HG03060 (cell line): ENCODE data around the gene PTPRN2.
"Not testable (repeated sequence)": the region's sequence is repeated elsewhere in the genome, so short reads cannot be mapped to it uniquely, and the experiment has no call there.

Source experiments
- ATAC-seq: cut with Tn5 transposase; IDR thresholded peaks from one replicate; pipeline ENCODE4 v1.9.1; 2021; ENCODE audit warnings: low read depth, moderate number of reproducible peaks; ENCODE audit not compliant: unreplicated experiment

The PTPRN2 gene

DNA sequence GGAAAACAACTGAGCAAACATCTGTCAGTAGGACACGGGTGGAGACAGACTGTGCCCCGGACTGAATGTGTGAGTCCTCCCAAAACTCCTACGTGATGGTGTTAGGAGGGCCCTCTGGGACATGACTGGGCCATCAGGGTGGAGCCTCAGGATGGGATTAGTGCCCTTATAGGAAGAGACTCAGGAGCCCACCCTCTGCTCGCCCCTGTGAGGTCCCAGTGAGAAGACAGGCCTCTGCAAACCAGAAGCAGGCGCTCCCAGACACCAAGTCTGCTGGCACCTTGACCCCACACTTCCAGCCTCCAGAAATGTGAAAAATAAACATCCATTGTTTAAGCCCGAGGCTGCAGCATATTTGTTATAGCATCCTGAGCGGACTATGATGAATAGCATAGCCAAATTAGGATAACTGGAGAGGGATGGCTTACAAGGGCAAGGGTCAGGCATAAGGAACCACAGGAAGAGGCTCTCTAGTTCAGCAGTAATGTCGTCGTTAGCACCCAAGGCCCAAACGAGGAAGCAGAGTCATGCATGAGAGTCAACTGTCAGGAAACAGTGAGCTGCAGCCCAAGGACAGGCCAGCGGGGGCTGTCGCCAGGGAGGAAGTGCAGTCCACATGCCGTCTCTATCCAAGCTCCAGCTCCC is 50.6 kb downstream of the PTPRN2 start:
- no peak for ATAC-seq

DNA sequence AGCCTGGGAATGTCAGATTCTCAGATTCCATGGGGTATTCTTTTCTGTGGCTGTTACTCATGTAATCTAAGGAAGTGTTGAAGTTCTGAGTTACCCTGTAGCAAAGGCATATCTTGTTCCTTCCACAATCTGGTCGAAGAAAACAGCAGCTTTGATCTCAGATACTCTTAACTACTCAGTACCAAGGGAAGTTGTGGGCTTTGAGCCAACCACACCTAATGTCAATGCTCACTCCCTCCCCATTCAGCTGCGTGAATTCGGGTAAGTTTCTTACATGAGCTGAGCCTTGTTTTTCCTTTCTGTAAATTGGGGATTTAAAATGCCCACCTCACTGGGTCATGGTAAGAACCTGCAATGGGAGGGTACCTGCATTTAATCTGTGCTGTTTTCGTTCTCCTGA is 52.5 kb downstream of the PTPRN2 start:
- no peak for ATAC-seq

DNA sequence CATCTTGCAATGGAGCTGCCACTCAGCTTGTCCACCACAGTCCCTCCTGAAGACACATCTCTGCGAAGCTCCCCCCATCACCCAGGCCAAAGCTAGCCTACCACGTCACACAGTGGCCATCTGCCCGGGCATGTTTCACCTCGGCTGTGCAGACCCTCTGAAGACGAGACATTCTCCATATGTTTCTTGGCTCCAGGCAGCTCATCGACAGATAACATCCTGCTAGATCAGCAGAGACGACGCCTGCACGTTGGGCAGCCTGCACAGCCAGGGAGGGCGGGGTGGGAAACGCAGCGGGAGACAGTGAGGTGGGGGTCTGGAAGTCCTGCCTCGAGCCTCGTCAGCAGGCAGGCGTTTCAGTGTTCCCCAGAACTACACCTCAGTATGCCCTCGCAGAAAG is 53.0 kb downstream of the PTPRN2 start:
- no peak for ATAC-seq

DNA sequence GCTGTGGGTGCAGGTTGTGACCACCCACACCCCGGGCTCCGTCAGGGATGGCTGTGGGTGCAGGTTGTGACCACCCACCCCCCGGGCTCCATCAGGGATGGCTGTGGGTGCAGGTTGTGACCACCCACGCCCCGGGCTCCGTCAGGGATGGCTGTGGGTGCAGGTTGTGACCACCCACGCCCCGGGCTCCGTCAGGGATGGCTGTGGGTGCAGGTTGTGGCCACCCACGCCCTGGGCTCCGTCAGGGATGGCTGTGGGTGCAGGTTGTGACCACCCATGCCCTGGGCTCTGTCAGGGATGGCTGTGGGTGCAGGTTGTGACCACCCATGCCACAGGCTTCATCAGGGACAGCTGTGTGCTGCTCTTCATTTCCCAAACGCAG is 53.5 kb downstream of the PTPRN2 start:
- ATAC-seq = not testable (repeated sequence)

DNA sequence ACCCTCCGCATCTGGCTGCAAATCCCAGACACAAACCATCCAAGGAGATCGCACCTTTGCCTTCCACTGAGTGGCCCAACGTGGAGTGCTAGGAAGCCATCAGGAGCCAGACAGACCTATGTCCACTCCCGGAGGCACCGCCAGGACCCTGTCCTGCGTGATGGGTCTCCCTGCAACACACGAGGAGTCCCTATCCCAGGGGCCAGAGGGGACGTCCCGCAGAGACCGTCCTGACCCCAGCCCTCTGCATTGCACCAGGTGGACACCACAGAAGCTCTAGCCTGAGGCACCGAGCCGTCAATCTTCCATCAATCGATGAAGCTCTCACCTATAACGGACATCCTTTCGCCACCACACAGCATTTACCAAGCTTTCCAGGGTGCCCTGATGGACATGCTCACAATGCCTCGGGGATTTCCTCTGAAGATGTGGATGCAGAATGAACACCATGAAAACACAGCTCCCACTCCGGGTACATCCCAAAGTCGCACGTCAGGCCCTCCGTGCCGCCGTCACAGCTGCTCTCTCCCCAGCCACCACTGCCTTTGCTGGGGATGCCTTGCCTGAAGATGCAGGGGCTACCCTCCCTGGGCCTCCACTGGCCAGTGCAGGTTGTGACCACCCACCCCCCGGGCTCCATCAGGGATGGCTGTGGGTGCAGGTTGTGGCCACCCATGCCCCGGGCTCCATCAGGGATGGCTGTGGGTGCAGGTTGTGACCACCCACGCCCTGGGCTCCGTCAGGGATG is 54.1 kb downstream of the PTPRN2 start:
- ATAC-seq = no peak

DNA sequence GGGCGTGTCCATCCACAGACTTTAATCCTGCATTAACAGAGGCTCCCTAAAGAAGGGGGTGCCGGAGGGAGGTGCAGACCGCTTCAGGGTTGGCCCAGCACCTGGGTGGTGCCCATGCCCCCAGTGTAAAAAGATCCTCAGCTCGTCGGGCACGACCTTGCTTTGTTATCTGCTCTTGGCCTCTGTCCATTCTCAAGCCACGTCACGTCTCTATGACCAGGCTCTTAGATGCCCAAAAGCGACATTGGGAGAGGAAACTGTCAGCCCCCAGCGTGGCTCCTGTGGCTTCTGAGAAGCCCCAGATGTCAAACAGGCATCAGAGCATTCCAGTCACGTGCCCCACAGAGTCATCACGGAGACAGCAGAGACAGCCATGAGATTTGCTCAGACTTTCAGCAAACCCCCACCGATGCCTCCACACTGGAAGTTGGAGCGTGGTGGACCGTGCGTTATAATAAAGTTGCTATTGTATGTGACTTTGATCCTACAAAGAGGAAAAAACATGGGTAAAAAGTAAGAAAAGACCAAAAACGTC is 55.5 kb downstream of the PTPRN2 start:
- ATAC-seq = no peak

DNA sequence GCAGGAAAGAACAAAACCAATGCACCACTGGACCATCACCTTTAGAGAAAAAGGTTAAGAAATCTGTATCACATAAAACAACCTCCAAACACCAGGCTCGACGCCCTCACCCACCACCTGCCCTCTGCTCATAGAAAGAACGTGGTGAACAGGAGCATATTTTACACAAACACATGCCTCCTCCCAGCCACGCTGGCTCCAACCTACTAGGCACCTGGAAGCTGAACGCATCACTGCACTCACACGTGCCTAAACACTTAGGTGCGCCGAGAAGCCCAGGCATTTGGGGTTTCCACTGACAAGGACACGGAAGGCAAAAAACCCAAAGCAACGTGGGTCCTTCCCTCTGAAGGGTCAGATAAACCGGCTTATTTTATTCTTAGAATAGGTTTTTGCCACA is 56.0 kb downstream of the PTPRN2 start:
- ATAC-seq = no peak

DNA sequence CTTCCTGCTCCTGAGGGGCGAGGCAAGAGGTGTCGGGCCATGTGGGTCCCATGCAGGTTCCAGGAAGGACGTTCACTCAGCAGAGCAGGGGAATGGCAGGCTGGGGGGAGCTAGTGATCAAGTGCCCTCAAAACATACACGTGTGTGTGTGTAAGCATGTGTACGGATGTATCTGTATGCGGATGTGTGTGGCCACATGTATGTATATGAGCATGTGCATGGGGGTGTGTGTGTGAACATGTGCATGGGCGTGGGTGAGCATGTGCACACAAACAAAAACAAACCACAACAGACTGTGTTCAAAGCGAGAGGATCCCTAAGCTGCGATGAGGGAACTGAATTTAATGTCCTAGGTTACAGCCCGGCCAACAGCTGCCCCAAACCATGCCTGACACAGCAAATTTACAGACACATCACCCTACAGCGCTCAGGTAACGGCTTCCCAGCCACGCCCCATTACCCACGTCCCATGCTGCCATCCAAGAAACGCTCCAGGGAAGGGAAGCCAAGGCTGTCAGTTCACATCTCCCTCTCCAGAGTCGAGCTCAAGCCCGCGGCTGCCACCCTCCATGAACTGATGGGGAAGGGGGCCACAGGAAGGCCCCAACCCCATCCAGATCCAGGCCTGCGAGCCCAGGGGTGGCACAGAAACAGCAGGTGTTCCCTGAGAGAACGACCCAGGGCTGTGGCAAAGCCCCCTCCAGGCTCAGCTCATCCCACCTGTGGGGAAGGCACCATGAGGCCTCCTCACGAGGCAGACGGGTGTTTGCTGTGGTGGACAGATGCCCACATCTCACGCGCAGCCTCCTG is 56.6 kb downstream of the PTPRN2 start:
- ATAC-seq = no peak

DNA sequence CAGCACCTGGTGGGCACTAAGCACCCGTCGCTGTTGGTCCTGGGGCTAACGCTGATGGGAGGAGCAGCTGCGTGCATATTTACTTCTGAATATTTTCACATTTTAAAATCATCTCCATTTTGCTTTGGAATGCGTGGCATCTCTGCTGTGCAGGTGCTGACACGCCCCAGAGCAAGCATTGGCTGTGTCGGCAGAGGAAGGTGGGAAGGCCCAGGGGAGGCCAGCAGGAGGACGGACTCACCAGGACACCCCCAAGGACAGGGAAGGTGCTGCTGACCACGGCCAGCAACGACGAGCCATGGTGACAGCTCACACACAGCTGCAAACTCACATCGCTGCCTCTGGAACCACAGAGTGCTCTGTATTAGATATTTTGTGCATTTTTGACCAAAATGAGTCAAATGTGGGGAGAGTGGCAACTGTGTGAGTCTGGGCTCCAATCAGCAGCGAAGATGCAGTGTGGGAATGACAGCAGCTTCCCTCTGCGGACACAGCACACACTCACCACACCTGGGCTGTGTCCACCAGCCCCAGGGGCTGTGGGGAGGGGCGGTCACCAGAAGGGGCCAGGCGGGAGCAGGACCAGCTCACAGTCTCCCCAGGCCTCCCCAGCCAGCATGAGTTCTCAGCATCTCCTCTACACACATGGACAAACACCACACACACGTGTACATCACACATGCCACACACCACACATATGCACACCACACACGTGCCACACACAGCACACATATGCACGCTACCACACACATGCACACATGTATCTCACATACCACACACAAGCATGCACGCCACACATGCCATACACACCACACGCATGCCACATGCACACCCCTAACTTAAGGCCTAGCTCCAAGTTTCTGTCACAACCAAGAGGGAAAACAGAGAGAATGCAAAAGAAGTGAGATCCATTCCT is 58.2 kb downstream of the PTPRN2 start:
- no peak for ATAC-seq

DNA sequence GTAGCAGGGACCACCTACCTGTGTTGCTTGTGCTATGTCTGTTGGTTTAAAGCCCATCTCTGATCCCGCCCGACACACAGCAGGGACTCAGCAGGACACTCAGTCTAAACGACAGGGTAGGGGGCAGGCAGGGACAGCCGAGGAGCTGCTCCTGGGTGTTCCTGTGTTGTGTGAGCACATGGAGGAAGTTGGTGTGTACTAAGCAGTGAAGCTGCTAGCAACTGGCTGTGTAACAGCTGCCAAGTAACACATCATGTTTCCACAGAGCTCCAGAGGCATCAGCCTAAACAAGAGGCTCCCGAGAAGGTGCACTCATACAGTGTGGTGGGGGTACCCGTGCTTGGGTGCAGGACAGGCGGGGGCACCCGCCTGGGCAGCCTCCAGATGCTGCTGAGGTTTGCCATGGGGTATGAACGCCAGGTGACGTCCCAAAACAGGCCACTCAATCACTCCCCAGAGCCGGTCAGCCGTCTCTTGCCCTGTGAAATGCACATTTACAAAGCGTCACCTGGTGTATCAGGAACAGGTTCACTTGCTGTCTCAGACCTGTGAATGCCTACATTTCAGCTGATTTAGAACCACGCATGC is 59.6 kb downstream of the PTPRN2 start:
- no peak for ATAC-seq

DNA sequence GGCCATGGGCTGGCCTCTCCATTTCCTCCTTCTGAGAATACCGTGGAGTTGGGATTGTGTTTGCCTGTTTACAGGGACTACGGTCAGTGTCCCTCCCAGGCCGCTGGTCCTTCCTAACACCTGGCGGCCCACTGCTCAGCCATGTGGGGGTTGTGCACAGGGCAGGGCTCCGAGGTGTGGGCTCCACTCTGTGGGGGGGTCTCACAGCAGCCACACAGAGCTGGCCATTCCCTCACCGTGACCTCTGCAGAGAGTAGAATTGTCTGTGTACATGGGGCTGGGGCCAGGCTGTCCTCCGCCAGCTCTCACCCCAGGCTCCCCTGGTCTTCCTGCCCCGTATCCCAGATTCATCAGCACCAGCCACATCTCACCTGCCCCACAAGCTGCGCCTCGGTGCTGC is 60.1 kb downstream of the PTPRN2 start:
- ATAC-seq = no peak

DNA sequence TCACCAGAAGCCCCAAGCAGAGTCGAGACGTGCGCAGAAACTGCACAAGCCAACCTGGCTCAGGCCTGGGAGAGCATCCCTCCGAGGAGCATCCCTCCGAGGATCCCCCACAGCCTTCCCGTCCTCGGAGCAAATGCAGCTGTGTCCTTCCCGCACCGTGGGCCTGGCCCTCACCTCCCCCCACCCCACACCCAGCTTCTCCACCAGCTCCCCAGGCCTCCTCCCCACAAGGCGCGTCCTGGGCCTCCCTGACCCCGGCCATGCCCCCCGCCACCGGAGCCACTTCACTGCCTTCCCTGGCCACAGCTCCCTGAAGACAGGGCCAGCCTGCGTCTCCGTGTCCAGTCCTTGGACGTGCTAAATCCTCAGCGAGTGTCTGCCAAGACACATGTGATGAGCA is 60.6 kb downstream of the PTPRN2 start:
- no peak for ATAC-seq

DNA sequence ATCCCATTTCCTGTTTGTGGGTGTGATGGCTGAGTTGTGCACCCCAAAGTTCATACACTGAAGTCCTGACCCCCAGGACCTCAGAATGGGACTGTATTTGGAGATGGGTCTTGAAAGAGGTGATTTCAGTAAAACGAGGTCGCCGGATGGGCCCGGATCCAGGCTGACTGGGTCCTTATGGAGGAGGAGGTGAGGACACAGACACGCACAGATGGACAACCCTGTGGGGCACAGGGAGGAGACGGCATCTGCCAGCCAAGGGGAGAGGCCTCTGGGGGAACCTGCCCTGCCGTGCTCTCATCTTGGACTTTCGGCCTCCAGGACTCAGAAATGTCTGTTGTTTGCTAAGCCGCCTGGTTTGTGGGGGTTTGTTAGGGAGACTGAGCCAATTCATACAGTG is 61.1 kb downstream of the PTPRN2 start:
- ATAC-seq = no peak

DNA sequence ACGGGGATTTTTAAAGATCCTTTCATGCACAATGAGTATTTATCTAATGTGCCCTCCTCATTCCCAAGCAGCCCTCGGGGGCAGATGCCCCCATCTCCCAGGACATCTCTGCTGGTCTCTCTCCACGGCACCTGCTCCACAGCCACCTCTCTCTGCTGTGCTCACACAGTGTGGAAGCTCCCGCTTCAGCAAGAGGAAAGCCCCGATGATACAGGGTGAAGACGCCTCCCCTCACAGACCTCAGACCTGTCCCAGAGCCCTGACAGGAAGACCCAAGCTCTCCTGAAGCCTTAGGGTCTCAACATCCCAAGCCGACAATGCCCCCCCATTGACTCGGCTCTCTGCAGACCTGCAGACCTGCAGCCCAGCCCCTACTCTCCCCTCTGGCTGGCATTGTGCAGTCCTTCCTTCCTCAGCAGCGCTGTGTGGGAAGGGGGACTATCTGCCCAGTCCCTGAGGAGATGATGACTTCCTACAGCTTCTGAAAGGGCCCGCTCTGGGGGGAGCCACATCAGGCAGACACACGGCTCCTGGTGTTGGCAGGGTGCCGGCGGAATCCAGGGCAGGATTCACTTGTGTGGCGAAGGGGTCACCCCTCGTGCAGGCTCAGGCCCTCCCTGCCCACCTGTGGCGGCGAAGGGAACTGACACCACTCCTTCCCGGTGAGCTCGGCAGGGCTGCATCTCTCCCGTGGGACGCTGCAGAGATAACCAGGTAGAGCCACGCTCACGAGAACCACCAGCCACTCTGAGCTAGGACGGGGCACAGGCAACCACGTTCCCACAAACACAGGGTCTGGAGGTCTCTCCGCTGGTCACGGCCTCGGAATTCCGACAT is 61.8 kb downstream of the PTPRN2 start:
- ATAC-seq = no peak

DNA sequence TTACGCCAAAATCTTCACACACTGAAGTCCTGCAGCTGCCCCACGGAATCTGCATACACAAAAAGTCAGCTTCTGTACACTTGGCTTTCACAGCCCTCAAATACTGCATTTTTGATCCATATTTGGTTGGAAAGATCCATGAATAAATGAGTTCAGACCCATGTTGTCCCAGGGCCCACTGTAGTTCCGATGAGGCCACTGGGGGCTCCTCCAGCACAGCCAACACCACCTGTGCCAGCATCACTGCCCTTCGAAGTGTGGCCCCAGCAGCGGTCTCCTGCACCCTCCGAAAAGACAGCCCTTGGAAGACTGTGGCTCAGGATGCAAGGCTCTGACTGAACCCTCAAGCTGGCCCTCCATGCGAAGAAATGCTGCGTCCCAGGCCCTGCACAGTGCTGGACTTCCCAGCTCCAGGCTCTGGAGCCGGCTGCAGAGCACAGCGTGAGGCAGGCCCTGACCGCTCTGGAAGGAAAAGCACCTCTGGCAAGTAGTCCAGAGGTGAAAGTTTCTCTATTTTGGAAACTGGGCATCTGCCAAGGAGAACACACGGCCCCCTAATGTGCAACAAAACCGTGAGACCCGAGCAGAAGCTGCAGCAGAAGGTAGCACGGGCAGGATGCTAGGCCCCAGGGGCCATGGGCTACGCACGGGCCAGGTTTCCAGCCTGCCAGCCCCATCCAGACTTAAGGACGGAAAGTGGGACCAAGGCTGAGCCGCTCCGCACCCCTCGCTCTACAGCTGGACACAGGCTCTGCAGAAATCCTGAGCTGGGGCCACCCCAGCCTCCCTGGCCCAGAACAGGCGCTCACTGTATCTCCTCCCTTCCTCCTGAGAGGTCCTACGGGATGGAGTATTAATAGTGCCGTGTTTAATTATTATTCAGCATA is 62.6 kb downstream of the PTPRN2 start:
- no peak for ATAC-seq

DNA sequence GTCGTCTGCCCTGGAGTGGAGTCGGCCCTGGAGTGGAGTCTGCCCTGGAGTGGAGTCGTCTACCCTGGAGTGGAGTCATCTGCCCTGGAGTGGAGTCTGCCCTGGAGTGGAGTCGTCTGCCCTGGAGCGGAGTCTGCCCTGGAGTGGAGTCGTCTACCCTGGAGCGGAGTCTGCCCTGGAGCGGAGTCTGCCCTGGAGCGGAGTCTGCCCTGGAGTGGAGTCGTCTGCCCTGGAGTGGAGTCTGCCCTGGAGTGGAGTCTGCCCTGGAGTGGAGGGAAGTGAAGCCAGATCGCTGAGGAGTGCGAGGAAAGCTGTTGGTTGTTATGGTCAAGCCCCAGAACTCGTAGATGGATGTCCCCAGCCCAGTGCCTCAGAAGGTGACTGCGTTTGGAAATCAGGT is 63.3 kb downstream of the PTPRN2 start:
- not testable (repeated sequence) for ATAC-seq

DNA sequence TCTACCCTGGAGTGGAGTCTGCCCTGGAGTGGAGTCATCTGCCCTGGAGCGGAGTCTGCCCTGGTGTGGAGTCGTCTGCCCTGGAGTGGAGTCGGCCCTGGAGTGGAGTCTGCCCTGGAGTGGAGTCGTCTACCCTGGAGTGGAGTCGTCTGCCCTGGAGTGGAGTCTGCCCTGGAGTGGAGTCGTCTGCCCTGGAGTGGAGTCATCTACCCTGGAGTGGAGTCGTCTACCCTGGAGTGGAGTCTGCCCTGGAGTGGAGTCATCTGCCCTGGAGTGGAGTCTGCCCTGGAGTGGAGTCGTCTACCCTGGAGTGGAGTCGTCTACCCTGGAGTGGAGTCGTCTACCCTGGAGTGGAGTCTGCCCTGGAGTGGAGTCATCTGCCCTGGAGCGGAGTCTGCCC is 63.7 kb downstream of the PTPRN2 start:
- ATAC-seq = not testable (repeated sequence)
